NCI-H1436 (cell line): ENCODE results near the gene COL18A1.

Experiments
- DNase-seq: peaks from one replicate; lab custom pipeline; 2025; lab: John Stamatoyannopoulos, UW

COL18A1 gene

DNA sequence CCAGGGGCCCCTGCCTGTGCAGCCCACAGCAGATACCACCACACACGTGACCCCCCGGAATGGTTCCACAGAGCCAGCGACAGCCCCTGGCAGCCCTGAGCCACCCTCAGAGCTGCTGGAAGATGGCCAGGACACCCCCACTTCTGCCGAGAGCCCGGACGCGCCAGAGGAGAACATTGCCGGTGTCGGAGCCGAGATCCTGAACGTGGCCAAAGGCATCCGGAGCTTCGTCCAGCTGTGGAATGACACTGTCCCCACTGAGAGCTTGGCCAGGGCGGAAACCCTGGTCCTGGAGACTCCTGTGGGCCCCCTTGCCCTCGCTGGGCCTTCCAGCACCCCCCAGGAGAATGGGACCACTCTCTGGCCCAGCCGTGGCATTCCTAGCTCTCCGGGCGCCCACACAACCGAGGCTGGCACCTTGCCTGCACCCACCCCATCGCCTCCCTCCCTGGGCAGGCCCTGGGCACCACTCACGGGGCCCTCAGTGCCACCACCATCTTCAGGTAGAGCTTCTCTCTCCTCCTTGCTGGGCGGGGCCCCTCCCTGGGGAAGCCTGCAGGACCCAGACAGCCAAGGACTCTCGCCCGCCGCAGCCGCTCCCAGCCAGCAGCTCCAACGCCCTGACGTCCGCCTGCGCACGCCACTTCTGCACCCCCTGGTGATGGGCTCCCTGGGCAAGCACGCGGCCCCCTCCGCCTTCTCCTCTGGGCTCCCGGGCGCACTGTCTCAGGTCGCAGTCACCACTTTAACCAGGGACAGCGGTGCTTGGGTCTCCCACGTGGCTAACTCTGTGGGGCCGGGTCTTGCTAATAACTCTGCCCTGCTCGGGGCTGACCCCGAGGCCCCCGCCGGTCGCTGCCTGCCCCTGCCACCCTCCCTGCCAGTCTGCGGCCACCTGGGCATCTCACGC is 51.0 kb downstream of the COL18A1 start:
- DNase-seq: no peak

DNA sequence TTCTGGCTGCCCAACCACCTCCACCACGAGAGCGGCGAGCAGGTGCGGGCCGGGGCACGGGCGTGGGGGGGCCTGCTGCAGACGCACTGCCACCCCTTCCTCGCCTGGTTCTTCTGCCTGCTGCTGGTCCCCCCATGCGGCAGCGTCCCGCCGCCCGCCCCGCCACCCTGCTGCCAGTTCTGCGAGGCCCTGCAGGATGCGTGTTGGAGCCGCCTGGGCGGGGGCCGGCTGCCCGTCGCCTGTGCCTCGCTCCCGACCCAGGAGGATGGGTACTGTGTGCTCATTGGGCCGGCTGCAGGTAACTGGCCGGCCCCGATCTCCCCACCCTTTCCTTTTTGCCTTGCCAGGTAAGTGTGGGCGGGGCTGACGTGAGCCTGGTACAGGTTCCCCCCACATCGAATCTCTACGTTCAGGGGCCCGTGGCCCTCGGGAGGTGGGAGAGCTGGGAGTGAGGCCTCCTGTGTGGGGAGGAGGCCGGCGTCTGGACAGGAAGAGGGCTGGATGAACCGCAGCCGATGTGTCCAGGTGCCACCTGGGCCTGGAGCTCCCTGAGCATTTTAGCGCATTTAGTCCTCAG is 51.7 kb downstream of the COL18A1 start:
- DNase-seq: no peak

DNA sequence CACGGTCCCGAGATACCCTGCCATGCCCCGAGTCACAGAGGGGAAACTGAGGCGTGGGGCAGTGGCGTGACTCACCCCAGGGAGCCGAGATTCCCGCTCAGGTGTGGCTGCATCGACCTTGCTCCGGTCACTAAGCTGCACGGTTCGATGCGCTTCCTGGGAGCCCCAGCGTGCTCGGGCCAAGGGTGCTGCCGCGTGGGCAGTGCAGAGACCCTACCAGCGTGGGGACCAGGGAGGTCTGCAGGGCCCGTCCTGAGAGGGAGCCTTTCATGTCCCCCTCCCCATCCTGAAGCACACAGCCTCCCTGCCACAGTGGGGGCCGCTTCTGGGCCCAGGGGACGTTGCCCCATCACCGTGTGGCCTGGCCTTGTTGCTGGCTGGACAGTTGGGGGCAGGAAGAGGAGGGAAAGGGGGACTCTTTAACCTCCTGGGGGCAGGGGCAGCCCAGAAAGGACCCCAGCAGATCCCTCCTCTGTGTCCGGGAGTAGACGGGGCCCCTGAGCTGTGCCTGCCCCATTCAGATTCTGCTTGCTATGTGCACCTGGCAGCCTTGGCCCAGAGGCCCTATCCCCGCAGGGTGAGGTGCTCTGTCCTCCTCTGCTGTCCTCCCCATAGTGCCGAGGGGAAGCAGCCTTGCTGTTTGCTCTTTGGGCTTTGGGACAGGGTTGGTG is 52.3 kb downstream of the COL18A1 start:
- no peak for DNase-seq

DNA sequence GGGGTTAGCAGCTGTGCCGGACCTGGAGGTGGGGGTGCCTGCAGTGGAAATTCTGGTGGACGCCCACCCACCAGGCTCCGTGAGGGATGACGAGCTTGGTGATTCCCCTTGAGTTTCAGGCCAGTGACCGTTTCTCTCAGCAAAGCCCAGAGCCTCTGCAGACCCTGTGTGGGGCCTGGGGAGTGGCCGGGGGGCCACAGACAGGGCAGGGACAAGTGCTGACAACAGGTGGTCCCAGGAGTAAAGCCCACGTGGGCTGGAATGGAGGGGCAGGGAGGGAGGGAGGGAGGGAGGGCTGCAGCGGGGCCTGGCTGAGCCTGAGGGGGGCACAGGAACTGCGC is 52.8 kb downstream of the COL18A1 start:
- DNase-seq: no peak

DNA sequence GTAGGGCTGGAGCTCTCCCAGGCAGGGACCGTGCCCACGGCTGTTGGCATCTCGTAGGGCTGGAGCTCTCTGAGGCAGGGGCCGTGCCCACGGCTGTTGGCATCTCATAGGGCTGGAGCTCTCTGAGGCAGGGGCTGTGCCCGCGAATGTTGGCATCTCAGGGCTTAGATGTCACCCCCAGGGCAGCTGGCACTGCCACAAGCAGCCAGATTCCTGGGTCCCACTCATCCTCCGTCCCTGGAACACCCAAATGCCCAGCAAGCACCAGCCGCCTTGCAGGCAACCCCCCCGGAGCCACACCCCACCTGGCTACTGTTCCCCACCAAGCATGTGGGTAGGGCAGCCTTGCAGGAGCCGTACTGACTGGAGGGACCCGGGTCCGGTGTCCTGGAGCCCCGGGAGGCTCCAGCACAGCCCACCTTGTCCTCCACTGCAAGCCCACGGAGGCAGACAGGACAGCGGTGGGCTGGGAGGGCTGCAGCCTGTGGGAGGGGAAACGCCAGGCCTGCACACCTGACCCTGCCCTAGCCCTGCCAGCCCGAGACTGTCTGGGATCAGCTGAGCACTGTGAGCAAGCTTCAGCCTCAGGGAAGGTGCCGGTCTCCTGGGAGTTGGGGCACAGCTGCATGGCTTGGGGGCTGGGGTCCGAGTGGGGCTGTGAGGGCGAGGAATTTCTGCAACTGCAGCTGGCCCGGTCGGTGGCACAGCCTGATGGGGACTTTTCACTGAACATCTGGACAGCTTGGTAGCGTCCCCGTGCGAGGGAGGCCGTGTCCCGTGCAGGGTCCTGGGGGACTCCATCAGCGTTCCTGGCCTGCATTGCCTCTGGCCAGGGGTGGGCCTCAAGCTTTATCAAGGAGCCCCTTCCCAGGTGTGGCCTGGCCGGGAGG is 53.6 kb downstream of the COL18A1 start:
- DNase-seq: no peak

DNA sequence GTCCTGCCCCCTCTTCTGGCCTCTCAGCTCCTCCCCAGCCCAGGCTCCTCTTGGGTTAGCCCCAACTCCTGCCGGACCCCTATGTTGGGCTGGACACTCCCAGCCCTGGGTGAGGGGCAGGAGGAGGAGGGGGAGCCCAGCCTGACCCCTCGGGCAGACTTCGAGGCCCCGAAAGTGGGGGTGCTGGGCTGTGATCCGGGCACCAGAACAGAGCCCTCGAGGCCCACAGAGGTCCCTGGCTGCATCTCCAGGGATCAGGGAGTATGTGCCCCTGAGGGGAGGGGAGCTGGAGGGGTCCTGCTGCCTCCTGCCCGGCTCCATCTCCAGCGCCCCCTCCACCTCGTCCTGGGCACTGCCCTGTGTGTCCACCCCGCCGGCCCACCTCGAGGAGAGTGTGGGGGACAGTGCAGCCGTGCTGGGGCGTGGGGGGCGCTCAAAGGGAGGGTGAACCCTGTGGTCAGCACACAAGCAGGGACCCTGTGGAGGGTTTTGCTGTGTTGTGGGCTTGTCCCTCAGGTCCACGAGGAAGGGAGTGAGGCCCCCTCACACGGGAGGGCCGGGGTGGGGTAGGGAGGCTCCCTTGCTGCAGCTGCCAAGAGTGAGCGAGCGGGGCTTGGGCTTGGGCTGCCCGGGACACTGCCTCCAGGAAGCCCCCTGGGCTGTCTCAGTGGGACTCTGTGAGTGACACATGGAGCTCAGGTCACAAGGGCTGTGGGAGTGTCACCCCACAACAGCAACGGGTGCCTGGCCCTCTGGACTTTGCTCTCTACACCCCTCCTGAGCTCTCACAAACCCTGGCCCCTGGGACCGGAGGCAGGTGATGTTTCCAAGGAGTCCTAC is 54.4 kb downstream of the COL18A1 start:
- no peak for DNase-seq

DNA sequence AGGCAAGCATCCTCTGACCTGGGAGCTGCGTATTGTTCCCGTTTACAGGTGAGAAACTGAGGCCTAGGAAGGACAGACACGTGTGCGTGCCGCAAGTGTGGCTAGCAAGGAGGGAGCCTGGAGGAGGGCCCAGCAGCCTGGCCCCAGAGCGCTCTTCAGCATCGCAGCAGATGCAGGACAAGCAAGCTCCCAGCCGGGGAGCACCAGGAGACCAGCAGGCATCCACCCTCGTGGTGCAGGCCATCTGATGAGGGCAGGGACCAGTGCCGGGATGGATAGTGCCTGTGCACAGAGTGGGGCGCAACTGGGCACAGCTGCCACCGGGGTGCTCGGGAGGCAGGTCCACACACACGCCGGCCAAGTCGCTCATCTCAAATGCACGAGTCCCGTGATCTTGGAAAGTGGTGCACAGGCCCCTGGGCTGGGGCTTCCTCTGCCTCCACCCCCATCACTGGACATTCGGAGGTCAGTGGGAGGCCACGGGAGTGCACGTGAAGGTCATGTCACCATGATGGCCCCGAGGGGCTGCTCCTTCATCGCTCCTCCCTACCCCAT is 55.1 kb downstream of the COL18A1 start:
- no peak for DNase-seq

DNA sequence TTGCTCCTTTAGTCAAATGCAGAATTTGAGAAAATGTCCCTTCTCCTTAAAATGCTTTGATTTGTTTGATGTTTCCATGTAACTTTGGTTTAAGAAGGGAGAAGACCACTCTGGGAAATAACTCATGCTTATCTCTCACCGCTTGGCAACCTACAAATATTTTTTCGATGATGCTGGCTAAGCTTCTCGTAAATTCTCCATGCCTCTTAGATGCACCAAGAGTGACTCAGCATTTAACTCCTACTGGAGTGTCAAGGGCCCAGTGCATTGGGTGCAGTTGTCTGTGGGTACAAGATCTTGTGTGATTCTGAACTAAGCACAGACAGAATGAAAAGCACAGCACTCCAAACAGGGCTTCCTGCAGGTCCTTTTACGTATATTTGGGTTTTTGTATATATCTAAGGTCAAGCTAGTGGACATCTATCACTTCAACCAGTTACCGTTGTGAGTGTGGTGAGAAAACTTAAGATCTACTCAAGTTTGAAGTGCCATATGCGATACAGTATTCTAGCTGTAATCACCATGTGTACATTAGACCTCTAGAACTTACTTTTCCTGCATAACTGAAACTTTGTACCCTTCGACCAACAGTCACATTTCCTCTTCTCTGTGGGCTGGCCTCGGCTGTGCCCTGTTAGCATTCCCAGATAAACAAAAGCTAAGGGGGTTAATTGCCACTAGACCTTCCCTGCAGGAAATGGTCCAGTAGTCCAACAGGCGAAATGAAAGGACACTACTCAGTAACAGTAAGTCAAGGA is 55.8 kb downstream of the COL18A1 start:
- no peak for DNase-seq

DNA sequence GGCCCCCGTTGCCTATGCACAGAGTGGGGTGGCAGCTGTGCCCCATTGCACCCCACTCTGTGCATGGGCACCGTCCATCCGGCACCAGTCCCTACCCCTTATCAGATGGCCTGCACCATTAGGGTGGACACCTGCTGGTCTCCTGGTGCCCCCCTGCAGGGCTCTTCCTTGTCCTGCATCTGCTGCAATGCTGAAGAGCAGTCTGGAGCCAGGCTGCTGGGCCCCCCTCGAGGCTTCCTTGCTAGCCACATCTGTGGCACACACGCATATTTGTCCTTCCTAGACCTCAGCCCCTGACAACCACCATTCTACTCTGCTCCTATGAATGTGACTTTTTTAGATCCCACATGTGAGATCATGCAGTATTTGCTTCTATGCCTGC is 56.4 kb downstream of the COL18A1 start:
- DNase-seq: no peak

DNA sequence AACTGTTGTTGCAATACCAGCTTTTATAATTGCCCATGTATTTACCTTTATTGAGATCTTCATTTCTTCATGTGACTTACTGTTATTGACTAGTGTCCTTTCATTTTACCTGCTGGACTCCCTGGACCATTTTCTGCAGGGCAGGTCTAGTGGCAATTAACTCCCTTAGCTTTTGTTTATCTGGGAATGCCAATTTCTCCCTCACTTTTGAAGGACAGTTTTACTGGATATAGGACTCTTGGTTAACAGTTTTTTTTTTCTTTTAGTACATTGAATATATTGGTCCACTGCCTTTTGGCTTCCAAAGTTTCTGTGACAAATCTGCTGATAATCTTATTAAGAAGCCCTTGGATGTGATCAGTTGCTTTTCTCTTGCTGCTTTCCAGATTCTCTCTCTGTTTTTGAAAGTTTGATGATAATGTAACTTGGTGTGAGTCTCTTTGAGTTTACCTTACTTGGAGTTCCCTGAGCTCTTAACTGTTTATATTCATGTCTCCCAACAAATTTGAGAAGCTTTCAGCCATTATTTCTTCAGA is 56.9 kb downstream of the COL18A1 start:
- DNase-seq: no peak

DNA sequence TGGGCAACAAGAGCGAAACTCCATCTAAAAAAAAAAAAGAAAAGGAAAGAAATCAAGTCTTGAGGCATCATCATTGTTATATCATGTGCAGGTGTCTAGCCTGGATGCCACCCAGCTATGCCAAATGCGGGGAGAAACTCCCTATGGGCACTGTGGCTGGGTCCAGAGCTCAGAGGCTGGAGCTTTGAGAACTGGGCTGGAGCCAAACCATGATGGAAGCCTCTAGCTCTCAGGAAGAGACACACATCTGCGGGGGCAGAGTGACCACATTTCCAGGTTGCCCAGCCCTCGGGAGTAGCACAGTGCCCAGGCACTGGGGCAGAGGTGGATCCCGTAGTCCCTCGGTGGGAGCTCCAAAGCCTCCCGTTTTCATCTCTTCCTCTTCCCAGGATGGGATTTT is 58.9 kb downstream of the COL18A1 start:
- no peak for DNase-seq

DNA sequence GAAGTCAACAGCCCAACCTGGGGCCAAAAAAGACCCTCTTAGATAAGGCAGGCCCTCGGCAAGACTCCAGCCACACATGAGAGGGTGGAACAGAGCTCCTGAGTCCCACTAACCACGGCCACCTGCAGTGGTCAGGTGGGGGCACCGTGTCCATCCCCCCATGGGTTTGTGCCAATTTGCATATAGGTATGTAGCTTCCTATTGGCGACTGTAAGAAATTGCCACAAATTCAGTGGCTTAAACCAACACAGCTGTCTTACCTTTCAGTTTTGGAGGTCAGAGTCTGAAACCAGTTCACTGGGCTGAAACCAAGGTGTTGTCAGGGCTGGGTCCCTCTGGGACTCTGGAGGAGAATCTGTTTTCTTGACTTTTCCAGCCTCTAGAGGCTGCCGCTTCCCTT is 59.3 kb downstream of the COL18A1 start:
- no peak for DNase-seq

DNA sequence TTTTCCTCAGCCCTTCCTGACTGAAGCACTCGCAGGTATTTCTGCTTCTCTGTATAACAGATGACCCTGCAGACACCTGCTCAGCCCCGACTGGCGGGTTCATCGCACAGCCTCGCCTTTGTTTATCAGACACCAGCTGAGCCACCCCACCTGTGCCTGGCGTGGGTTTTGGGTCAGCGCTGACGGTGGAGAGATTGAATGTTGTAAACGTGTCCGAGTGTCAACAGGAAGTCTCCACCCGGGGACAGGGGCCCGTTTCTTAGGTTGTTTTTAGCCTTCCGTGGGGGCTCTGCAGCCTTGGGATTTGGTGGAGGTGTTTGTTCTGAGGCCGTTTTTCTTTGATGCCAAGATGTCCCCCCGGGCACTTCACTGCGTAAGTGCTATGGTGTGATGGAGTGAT is 60.1 kb downstream of the COL18A1 start:
- no peak for DNase-seq

DNA sequence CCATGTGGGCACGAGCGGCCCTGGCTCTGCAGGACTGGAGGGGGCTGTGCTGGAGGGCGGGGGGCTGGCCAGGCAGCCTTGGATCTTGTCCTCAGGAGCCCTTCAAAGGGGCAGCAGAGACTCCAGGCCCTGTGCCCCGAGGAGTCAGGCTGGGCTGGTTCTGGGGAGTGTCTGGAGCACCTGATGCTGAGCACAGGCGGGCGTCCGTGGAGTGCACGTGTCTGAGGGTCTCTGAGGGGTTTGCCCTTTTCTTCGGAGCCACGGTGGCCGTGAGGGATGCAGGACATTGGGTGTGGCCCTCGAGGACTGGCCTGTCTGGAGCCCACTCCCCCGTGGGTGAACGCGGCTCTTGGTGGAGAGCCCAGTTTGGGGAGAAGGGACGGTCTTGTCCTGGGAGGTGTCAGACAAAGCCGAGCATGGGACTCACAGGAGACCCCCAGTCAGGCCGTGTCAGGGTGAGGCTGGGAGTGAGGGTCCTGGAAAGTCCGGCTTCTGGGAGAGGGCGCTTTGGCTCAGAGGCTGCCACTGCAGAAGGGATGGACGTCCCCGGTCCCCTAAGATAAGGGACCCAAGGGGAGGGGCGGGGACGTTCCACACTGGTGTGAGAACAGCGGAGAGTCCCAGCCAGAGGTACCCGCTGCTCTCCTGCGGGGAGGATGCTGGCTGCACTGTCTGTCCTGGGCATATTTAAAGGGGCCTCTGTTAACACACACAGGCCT is 60.8 kb downstream of the COL18A1 start:
- DNase-seq: no peak

DNA sequence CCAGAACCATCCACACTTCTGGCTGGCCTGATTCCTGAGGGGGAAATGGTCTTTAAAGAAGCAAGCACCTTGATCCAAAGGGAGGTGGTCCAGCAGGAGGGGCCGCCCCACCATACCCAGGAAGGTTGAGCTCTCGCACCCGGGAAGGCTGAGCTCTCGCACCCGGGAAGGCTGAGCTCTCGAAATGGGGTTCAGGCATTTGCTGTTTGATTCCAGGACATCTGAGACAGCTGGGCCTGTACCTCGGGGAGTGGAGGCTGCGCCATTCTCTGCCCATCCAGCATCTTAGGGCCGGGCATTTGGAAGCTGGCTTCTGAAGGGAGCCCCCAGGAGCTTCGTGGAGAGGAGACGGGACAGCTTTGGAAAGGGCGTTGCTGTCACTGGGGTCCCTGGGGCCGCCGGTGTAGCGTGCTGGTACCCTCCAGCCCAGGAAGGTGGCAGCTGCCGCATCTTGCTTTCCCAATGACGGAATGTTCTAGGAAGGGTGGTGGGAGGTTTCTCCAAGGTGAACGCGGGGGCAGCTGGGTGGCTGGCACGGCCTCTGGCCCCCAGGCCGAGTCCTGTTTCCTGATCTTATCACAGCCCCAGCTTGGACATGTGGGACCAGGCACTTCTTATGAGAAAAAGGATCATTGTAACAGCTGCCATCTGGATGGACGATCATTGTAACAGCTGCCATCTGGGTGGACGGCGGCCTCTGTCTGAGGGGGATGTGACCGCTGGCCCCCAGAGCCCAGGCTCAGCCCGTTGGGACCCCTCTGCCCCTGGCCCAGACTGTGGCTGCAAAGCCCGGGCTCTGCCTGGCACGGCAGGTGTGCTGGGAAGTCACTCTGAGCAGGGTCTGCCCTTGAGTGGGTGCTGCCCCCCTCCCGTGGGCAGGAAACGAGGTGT is 61.6 kb downstream of the COL18A1 start:
- no peak for DNase-seq

DNA sequence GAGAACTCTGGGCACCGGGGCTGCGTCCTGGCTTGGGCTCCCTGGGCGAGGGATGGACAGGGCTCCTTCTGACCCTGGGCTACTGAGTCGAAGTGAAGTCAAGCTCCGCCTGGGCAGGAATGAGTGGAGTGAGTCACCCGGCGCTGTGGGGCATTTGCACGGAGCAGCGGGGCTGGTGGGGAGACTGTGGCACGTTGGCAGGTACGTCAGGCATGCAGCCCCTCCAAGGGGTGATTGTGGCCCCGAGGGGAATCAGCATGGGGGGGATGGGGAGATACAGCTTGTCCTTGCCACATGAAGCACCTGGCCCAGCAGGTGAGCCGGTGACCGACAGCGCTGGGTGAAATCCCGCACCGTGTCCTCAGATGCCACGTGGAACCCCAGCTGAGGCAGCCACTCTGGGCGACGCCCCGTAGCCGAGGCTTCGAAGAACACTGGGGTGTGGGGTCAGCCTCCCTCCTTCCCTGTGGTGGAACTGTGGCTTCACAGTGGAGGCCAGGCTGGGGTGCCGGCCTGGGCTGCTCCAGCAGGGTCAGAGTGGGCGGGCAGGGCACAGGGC is 62.3 kb downstream of the COL18A1 start:
- DNase-seq: no peak

DNA sequence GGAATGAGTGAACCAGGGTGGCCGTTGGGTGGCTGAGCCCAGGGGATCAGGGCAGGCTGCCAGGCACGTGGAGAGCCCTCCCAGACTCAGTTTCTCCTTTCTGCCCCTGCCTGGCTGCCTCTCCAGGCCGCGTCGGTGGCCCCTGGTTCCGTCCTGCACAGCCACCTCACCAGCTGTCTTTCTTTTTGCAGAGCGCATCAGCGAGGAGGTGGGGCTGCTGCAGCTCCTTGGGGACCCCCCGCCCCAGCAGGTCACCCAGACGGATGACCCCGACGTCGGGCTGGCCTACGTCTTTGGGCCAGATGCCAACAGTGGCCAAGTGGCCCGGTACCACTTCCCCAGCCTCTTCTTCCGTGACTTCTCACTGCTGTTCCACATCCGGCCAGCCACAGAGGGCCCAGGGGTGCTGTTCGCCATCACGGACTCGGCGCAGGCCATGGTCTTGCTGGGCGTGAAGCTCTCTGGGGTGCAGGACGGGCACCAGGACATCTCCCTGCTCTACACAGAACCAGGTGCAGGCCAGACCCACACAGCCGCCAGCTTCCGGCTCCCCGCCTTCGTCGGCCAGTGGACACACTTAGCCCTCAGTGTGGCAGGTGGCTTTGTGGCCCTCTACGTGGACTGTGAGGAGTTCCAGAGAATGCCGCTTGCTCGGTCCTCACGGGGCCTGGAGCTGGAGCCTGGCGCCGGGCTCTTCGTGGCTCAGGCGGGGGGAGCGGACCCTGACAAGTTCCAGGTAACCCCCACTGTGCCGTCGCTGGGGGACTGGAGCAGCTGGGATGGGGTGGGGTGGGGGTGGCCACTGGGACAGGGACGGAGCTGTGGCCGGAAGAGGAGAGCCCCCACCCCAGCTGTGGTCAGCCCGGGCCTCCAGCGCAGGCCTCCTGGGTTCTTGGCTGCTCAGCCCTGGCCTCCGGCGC is 63.3 kb downstream of the COL18A1 start:
- no peak for DNase-seq
